CD14-positive monocyte (primary cell): ENCODE data around the gene COL10A1. TPM values are rescaled to one million over a fixed set of nuclear protein-coding genes. Genes with fewer than 3 reads are reported as not detected.

Source experiments
- DNase-seq, 3 donors: peaks; one replicate each; pipeline ENCODE4 v3.0.0-alpha.2; 2011 to 2022
- H2AFZ ChIP-seq: 2 replicates; pipeline ENCODE4 v1.6.0; 2012; ENCODE audit warnings: mild to moderate bottlenecking, low read depth, low read length, inconsistent platforms; ENCODE audit not compliant: insufficient read depth, poor library complexity, severe bottlenecking
- H3K27ac ChIP-seq, 2 donors: 1 replicate in 1 of 2; 2 replicates in 1 of 2; pipeline ENCODE4 v1.5.1; 2012 to 2013; ENCODE audit warnings: low read length in 2 of 2, control low read depth in 1 of 2, inconsistent platforms in 1 of 2, low read depth in 1 of 2, mild to moderate bottlenecking in 1 of 2
- H3K27me3 ChIP-seq, 2 donors: one replicate each; pipeline versions ENCODE4 v1.6.0 to v1.6.1; 2011 to 2013; ENCODE audit warnings: low read length in 2 of 2; ENCODE audit not compliant: control insufficient read depth in 2 of 2, insufficient read depth in 2 of 2
- H3K36me3 ChIP-seq, 2 donors: replicated peaks in 1 of 2; 1 replicate in 1 of 2; 2 replicates in 1 of 2; pipeline versions ENCODE4 v1.5.1 to v1.6.1; 2012 to 2013; ENCODE audit warnings: low read length in 2 of 2, control low read depth in 1 of 2, inconsistent platforms in 1 of 2, mild to moderate bottlenecking in 1 of 2; ENCODE audit not compliant: insufficient read depth in 2 of 2, control insufficient read depth in 1 of 2
- H3K4me1 ChIP-seq, 2 donors: 1 replicate in 1 of 2; 2 replicates in 1 of 2; pipeline versions ENCODE4 v1.5.1 to v1.6.1; 2012 to 2013; ENCODE audit warnings: low read length in 2 of 2, control low read depth in 1 of 2, inconsistent platforms in 1 of 2, mild to moderate bottlenecking in 1 of 2, moderate library complexity in 1 of 2; ENCODE audit not compliant: insufficient read depth in 2 of 2, control insufficient read depth in 1 of 2
- H3K4me2 ChIP-seq: replicated peaks from 2 replicates; pipeline ENCODE3; 2012; ENCODE audit warnings: low read length, moderate library complexity, mild to moderate bottlenecking; ENCODE audit not compliant: poor library complexity, severe bottlenecking; ENCODE audit errors: extremely low read depth
- H3K4me3 ChIP-seq, 3 experiments: fragments of 200-600 bp in 1 of 3; sonication (generic) in 1 of 3; replicated peaks in 1 of 3; 1 replicate in 2 of 3; 2 replicates in 1 of 3; pipeline ENCODE4 v1.5.1; 2011 to 2013; ENCODE audit warnings: low read length in 3 of 3, mild to moderate bottlenecking in 3 of 3, control low read depth in 2 of 3, low read depth in 2 of 3, inconsistent platforms in 1 of 3, moderate library complexity in 1 of 3
- H3K79me2 ChIP-seq: 2 replicates; pipeline ENCODE4 v1.6.0; 2012; ENCODE audit warnings: mild to moderate bottlenecking, control low read depth, inconsistent platforms, low read length, moderate library complexity; ENCODE audit not compliant: insufficient read depth
- H3K9ac ChIP-seq: 2 replicates; pipeline ENCODE4 v1.6.0; 2017; ENCODE audit warnings: low read length, mild to moderate bottlenecking; ENCODE audit not compliant: insufficient read depth, poor library complexity, severe bottlenecking
- H3K9me3 ChIP-seq, 2 donors: replicated peaks in 1 of 2; 1 replicate in 1 of 2; 2 replicates in 1 of 2; pipeline versions ENCODE4 v1.5.1 to v1.6.1; 2012 to 2013; ENCODE audit warnings: low read length in 2 of 2, control low read depth in 1 of 2; ENCODE audit not compliant: control insufficient read depth in 1 of 2, insufficient read depth in 1 of 2
- H4K20me1 ChIP-seq: 2 replicates; pipeline ENCODE4 v1.6.0; 2012; ENCODE audit warnings: mild to moderate bottlenecking, low read length, control low read depth, moderate library complexity; ENCODE audit not compliant: insufficient read depth
- H3K27ac Mint-ChIP-seq, 7 donors: one replicate each; pipeline ENCODE4 v1.8.0; 2020; ENCODE audit warnings: mild to moderate bottlenecking in 7 of 7, mixed read lengths in 7 of 7, moderate library complexity in 6 of 7, inconsistent platforms in 2 of 7
- H3K27me3 Mint-ChIP-seq, 3 donors: one replicate each; pipeline ENCODE4 v1.8.0; 2021 to 2022; ENCODE audit warnings: low read depth in 3 of 3, mild to moderate bottlenecking in 3 of 3, mixed read lengths in 3 of 3, moderate library complexity in 3 of 3, inconsistent platforms in 1 of 3
- H3K36me3 Mint-ChIP-seq, 2 donors: one replicate each; pipeline ENCODE4 v1.8.0; 2020; ENCODE audit warnings: mixed read lengths in 2 of 2, inconsistent platforms in 1 of 2, mild to moderate bottlenecking in 1 of 2
- H3K4me1 Mint-ChIP-seq: one replicate; pipeline ENCODE4 v1.8.0; 2020; ENCODE audit warnings: mild to moderate bottlenecking, mixed read lengths
- H3K4me3 Mint-ChIP-seq, 2 donors: one replicate each; pipeline ENCODE4 v1.8.0; 2020; ENCODE audit warnings: mild to moderate bottlenecking in 2 of 2, mixed read lengths in 2 of 2, moderate library complexity in 1 of 2
- H3K9me3 Mint-ChIP-seq, 7 donors: one replicate each; pipeline ENCODE4 v1.8.0; 2020 to 2022; ENCODE audit warnings: mixed read lengths in 7 of 7, mild to moderate bottlenecking in 6 of 7, moderate library complexity in 6 of 7, inconsistent platforms in 2 of 7
- CTCF ChIP-seq: fragments of 200-600 bp; IDR thresholded peaks from one replicate; pipeline ENCODE4 v1.8.0; 2022; ENCODE audit warnings: antibody characterized with exemption, mild to moderate bottlenecking
- WGBS: methylation state at CpG from one replicate; pipeline ENCODE4 v1.1.5; 2013; ENCODE audit warnings: missing lambda C conversion rate; ENCODE audit not compliant: insufficient coverage; 5-methylcytosine and 5-hydroxymethylcytosine counted together
- intact Hi-C, 2 donors: fragments of 100-400 bp; cut with micrococcal nuclease; formaldehyde crosslinking; loops; one replicate each; pipeline versions ENCODE4 v1.15.0 to v1.15.1; 2023
- polyA plus RNA-seq, 3 donors: library from polyadenylated mRNA; depleted of rRNA in 1 of 3; unstranded in 2 of 3; stranded (reverse) in 1 of 3; fragments of 300-500 nt in 2 of 3; fragments of >200 nt in 1 of 3; fragmentation: Illumina TruSeq in 2 of 3; gene quantifications; 1 replicate in 2 of 3; 2 replicates in 1 of 3; pipeline ENCODE4 v1.2.3, GENCODE V29; 2012 to 2021

The COL10A1 gene
- polyA plus RNA-seq, 3 donors, result not detected

DNA sequence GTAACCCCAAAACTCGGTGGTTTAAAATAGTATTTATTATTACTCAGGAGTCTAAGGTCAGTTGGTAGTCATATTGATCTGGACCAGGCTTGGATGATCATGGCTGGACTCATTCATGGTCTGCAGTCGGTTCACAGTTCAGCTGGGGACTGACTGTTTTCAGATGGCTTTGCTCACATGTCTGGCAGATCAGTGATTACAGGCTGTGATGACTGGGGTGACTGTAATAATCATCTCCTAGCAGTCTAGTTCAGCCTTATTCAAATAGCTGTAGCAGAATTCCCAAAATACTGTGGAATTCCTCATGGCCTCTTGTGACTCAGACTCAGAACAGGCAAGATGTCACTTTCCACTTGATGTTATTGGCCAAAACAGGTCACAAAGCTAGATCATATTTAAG, 41.6 kb downstream of the COL10A1 start:
- Histone ChIP-seq H3K4me2 (no peak overlapping the region), H3K36me3 (no peaks in the 10 kb centered on the region), H3K4me1 (no peaks in the 10 kb centered on the region), H3K27me3 (no peaks in the 10 kb centered on the region), H4K20me1 (no peaks in the 10 kb centered on the region), H3K9me3 (no peaks in the 10 kb centered on the region), H3K9ac (no peak overlapping the region), H2AFZ (no peak overlapping the region), H3K27ac (no peak overlapping the region), H3K79me2 (no peaks in the 10 kb centered on the region), H3K4me3 (no peak overlapping the region)
- no peak for DNase-seq
- Mint-ChIP-seq H3K9me3 (peaks cover 0 to 3% (median 0%) of the 10 kb centered on the region in 7 donors), H3K27me3 (peaks cover 3 to 7% (median 6%) of the 10 kb centered on the region in 3 donors), H3K4me3 (no peak overlapping the region), H3K27ac (no peak overlapping the region), H3K4me1 (no peaks in the 10 kb centered on the region), H3K36me3 (no peaks in the 10 kb centered on the region)
- intact Hi-C loops, result no loop called here
- TF ChIP-seq CTCF, result no peak
- 88% methylated on average over 1 of the region's 2 CpGs for WGBS

DNA sequence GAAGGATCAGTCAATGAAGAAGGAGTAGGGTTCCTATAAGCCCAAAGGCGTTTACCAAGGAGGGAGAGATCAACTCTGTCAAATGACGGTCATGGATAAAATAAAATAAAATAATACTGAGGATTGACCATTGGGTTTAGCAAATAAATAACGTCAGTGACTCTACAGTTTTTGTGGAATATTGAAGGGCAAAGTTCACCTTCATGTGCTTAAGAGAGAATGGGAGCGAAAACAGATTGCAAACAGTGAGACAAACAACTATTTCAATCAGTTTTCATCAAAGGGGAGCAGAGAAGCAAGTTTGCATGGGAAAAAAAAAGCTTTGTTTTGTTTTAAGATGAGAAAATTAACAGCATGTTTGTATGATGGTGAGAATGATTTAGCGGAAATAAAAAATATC, 42.9 kb downstream of the COL10A1 start:
- intact Hi-C loops, result no loop called here
- Histone ChIP-seq H3K79me2 (no peaks in the 10 kb centered on the region), H3K9ac (no peak overlapping the region), H3K4me1 (no peaks in the 10 kb centered on the region), H3K36me3 (no peaks in the 10 kb centered on the region), H2AFZ (no peak overlapping the region), H3K27ac (no peak overlapping the region), H3K27me3 (no peaks in the 10 kb centered on the region), H3K4me2 (no peak overlapping the region), H3K4me3 (no peak overlapping the region), H3K9me3 (no peaks in the 10 kb centered on the region), H4K20me1 (no peaks in the 10 kb centered on the region)
- no peak for DNase-seq
- Mint-ChIP-seq H3K27me3 (peaks cover 3 to 7% (median 6%) of the 10 kb centered on the region in 3 donors), H3K4me3 (no peak overlapping the region), H3K9me3 (peaks cover 0 to 3% (median 0%) of the 10 kb centered on the region in 7 donors), H3K27ac (no peak overlapping the region), H3K4me1 (no peaks in the 10 kb centered on the region), H3K36me3 (no peaks in the 10 kb centered on the region)
- 100% methylated on average over 1 of the region's 5 CpGs for WGBS
- no peak for TF ChIP-seq CTCF
